Measurements from ENCODE around the gene CCDC107.

CCDC107 gene

GRCh38 chr9:35661756-35662350 lies 3.8 kb downstream of the CCDC107 start:
- Histone ChIP-seq H3K4me1 (ENCODE audit: control insufficient read depth, insufficient read depth, low read length, unreplicated experiment) (peaks cover 69% of the 10 kb centered on the region), H3K79me2 (ENCODE audit: control insufficient read depth, insufficient read depth, low read length, unreplicated experiment) (peaks cover 29% of the 10 kb centered on the region), H2AFZ (ENCODE audit: low read length, unreplicated experiment) (no peak overlapping the region), H3K36me3 (ENCODE audit: insufficient read depth, low read length) (0 out of 2 replicates have a peak, but pooled peaks cover 6% of the 10 kb centered on the region), H3K27me3 (ENCODE audit: insufficient read depth, low read length) (no peaks in the 10 kb centered on the region), H3K4me3 (ENCODE audit: low read depth, low read length) (no peak overlapping the region), H3K27ac (ENCODE audit: low read depth, low read length) (peak overlapping the region; percentile 99)

GRCh38 chr9:35662437-35662836 lies 4.3 kb downstream of the CCDC107 start:
- Histone ChIP-seq H3K27ac (ENCODE audit: low read depth, low read length) (peak overlapping the region; percentile 99; the same call in 1 of the 2 replicates), H3K4me1 (ENCODE audit: control insufficient read depth, insufficient read depth, low read length, unreplicated experiment) (peaks cover 63% of the 10 kb centered on the region), H3K36me3 (ENCODE audit: insufficient read depth, low read length) (0 out of 2 replicates have a peak, but pooled peaks cover 6% of the 10 kb centered on the region), H3K79me2 (ENCODE audit: control insufficient read depth, insufficient read depth, low read length, unreplicated experiment) (peaks cover 29% of the 10 kb centered on the region), H3K4me3 (ENCODE audit: low read depth, low read length) (no peak overlapping the region), H3K27me3 (ENCODE audit: insufficient read depth, low read length) (no peaks in the 10 kb centered on the region), H2AFZ (ENCODE audit: low read length, unreplicated experiment) (no peak overlapping the region)

- peak within 1 kb of the TSS; percentile 52 for H2AFZ ChIP-seq (ENCODE audit: low read length, unreplicated experiment)
- H3K79me2 ChIP-seq (ENCODE audit: control insufficient read depth, insufficient read depth, low read length, unreplicated experiment) = peaks cover 29% of the 10 kb centered on the region
- H3K4me1 ChIP-seq (ENCODE audit: control insufficient read depth, insufficient read depth, low read length, unreplicated experiment) = peaks cover 60% of the 10 kb centered on the region
- no peaks in the 10 kb centered on the region for H3K27me3 ChIP-seq (ENCODE audit: insufficient read depth, low read length)
- H3K36me3 ChIP-seq (ENCODE audit: insufficient read depth, low read length) = 0 out of 2 replicates have a peak, but pooled peaks cover 6% of the 10 kb centered on the region
- peak within 1 kb of the TSS; percentile 45 for H3K27ac ChIP-seq (ENCODE audit: low read depth, low read length)
- H3K4me3 ChIP-seq (ENCODE audit: low read depth, low read length) = peak within 1 kb of the TSS; percentile 81
These were observed 6.7 kb downstream of the CCDC107 start, which contains the start of gene ARHGEF39 for GRCh38 chr9:35664531-35665470. Gene ARHGEF39 (minus strand): TSS chr9:35665195. CDS start chr9:35665169, 26 bp downstream.

- Histone ChIP-seq H3K36me3 (ENCODE audit: insufficient read depth, low read length) (0 out of 2 replicates have a peak, but pooled peaks cover 3% of the 10 kb centered on the region), H3K4me1 (ENCODE audit: control insufficient read depth, insufficient read depth, low read length, unreplicated experiment) (peaks cover 55% of the 10 kb centered on the region), H3K27ac (ENCODE audit: low read depth, low read length) (no peak overlapping the region), H3K79me2 (ENCODE audit: control insufficient read depth, insufficient read depth, low read length, unreplicated experiment) (peaks cover 24% of the 10 kb centered on the region), H3K27me3 (ENCODE audit: insufficient read depth, low read length) (no peaks in the 10 kb centered on the region), H3K4me3 (ENCODE audit: low read depth, low read length) (peak overlapping the region; percentile 81), H2AFZ (ENCODE audit: low read length, unreplicated experiment) (peak overlapping the region; percentile 52)
These were observed 7.4 kb downstream of the CCDC107 start for GRCh38 chr9:35665471-35665818.

GRCh38 chr9:35666045-35666444 lies 8.0 kb downstream of the CCDC107 start:
- Histone ChIP-seq H3K4me1 (ENCODE audit: control insufficient read depth, insufficient read depth, low read length, unreplicated experiment) (peaks cover 49% of the 10 kb centered on the region), H3K79me2 (ENCODE audit: control insufficient read depth, insufficient read depth, low read length, unreplicated experiment) (peaks cover 18% of the 10 kb centered on the region), H2AFZ (ENCODE audit: low read length, unreplicated experiment) (no peak overlapping the region), H3K27ac (ENCODE audit: low read depth, low read length) (no peak overlapping the region), H3K36me3 (ENCODE audit: insufficient read depth, low read length) (no peaks in the 10 kb centered on the region), H3K4me3 (ENCODE audit: low read depth, low read length) (no peak overlapping the region), H3K27me3 (ENCODE audit: insufficient read depth, low read length) (no peaks in the 10 kb centered on the region)

- H3K27me3 ChIP-seq (ENCODE audit: insufficient read depth, low read length) = no peaks in the 10 kb centered on the region
- H3K4me3 ChIP-seq (ENCODE audit: low read depth, low read length) = no peak overlapping the region
- peaks cover 45% of the 10 kb centered on the region for H3K4me1 ChIP-seq (ENCODE audit: control insufficient read depth, insufficient read depth, low read length, unreplicated experiment)
- no peak overlapping the region for H3K27ac ChIP-seq (ENCODE audit: low read depth, low read length)
- H3K79me2 ChIP-seq (ENCODE audit: control insufficient read depth, insufficient read depth, low read length, unreplicated experiment) = peaks cover 15% of the 10 kb centered on the region
- H2AFZ ChIP-seq (ENCODE audit: low read length, unreplicated experiment) = no peak overlapping the region
- H3K36me3 ChIP-seq (ENCODE audit: insufficient read depth, low read length) = no peaks in the 10 kb centered on the region
These were observed 8.5 kb downstream of the CCDC107 start for GRCh38 chr9:35666549-35666948.

- Histone ChIP-seq H3K4me1 (ENCODE audit: control insufficient read depth, insufficient read depth, low read length, unreplicated experiment) (peaks cover 34% of the 10 kb centered on the region), H3K27ac (ENCODE audit: low read depth, low read length) (no peak overlapping the region), H3K36me3 (ENCODE audit: insufficient read depth, low read length) (no peaks in the 10 kb centered on the region), H3K79me2 (ENCODE audit: control insufficient read depth, insufficient read depth, low read length, unreplicated experiment) (peaks cover 13% of the 10 kb centered on the region), H3K4me3 (ENCODE audit: low read depth, low read length) (no peak overlapping the region), H3K27me3 (ENCODE audit: insufficient read depth, low read length) (no peaks in the 10 kb centered on the region), H2AFZ (ENCODE audit: low read length, unreplicated experiment) (no peak overlapping the region)
These were observed 9.8 kb downstream of the CCDC107 start for GRCh38 chr9:35667939-35668338.

GRCh38 chr9:35669331-35670145 lies 11.4 kb downstream of the CCDC107 start:
- no peak overlapping the region for H3K4me3 ChIP-seq (ENCODE audit: low read depth, low read length)
- peaks cover 24% of the 10 kb centered on the region for H3K4me1 ChIP-seq (ENCODE audit: control insufficient read depth, insufficient read depth, low read length, unreplicated experiment)
- no peak overlapping the region for H3K27ac ChIP-seq (ENCODE audit: low read depth, low read length)
- H2AFZ ChIP-seq (ENCODE audit: low read length, unreplicated experiment) = no peak overlapping the region
- H3K36me3 ChIP-seq (ENCODE audit: insufficient read depth, low read length) = no peaks in the 10 kb centered on the region
- peaks cover 4% of the 10 kb centered on the region for H3K79me2 ChIP-seq (ENCODE audit: control insufficient read depth, insufficient read depth, low read length, unreplicated experiment)
- H3K27me3 ChIP-seq (ENCODE audit: insufficient read depth, low read length) = no peaks in the 10 kb centered on the region

GRCh38 chr9:35673132-35674024 lies 15.3 kb downstream of the CCDC107 start, which contains the start of gene CA9:
Gene CA9 (plus strand): TSS chr9:35673928. CDS start chr9:35673960, 32 bp downstream.
- no peaks in the 10 kb centered on the region for H3K27me3 ChIP-seq (ENCODE audit: insufficient read depth, low read length)
- H3K79me2 ChIP-seq (ENCODE audit: control insufficient read depth, insufficient read depth, low read length, unreplicated experiment) = no peaks in the 10 kb centered on the region
- no peak within 1 kb of the TSS for H3K27ac ChIP-seq (ENCODE audit: low read depth, low read length)
- H2AFZ ChIP-seq (ENCODE audit: low read length, unreplicated experiment) = no peak within 1 kb of the TSS
- peak within 1 kb of the TSS; percentile 19 for H3K4me3 ChIP-seq (ENCODE audit: low read depth, low read length)
- peaks cover 21% of the 10 kb centered on the region for H3K4me1 ChIP-seq (ENCODE audit: control insufficient read depth, insufficient read depth, low read length, unreplicated experiment)
- H3K36me3 ChIP-seq (ENCODE audit: insufficient read depth, low read length) = no peaks in the 10 kb centered on the region

Data from ACC112 (cell line).